Activated gamma-delta T cell treated with Interleukin-2 at 50 U/mL for 16 hours (primary cell): ENCODE data around the gene R3HDM2.
"Not testable (repeated sequence)": the region's sequence is repeated elsewhere in the genome, so short reads cannot be mapped to it uniquely, and the experiment has no call there.

Experiments
- DNase-seq: peaks from one replicate; pipeline ENCODE4 v3.0.0-alpha.2; 2020

R3HDM2 gene

GRCh38 chr12:57452181-57452936 lies 21.5 kb upstream of the R3HDM2 start:
- DNase-seq, result no peak

- DNase-seq, result no peak
Measured at GRCh38 chr12:57451233-57451778, 20.5 kb upstream of the R3HDM2 start.

- DNase-seq, result no peak
Measured at GRCh38 chr12:57450057-57450456, 19.2 kb upstream of the R3HDM2 start.

- DNase-seq, result no peak
Measured at GRCh38 chr12:57449375-57449774, 18.5 kb upstream of the R3HDM2 start.

- DNase-seq, result no peak
Measured at GRCh38 chr12:57448669-57449068, 17.8 kb upstream of the R3HDM2 start.

- DNase-seq, result no peak
Measured at GRCh38 chr12:57446292-57446960, 15.6 kb upstream of the R3HDM2 start.

GRCh38 chr12:57444744-57445143 lies 13.9 kb upstream of the R3HDM2 start:
- no peak for DNase-seq

- DNase-seq, result not testable (repeated sequence)
Measured at GRCh38 chr12:57444337-57444736, 13.5 kb upstream of the R3HDM2 start.

GRCh38 chr12:57441846-57442427 lies 11.1 kb upstream of the R3HDM2 start:
- DNase-seq, result no peak

- DNase-seq, result not testable (repeated sequence)
Measured at GRCh38 chr12:57441393-57441792, 10.6 kb upstream of the R3HDM2 start.

GRCh38 chr12:57439762-57440266 lies 9.0 kb upstream of the R3HDM2 start:
- DNase-seq, result no peak

GRCh38 chr12:57438400-57438799 lies 7.6 kb upstream of the R3HDM2 start:
- DNase-seq, result no peak

- DNase-seq, result no peak
Measured at GRCh38 chr12:57435293-57435692, 4.5 kb upstream of the R3HDM2 start.

- no peak for DNase-seq
Measured at GRCh38 chr12:57434517-57435223, 3.8 kb upstream of the R3HDM2 start, which contains the start of gene INHBC. INHBC (plus strand) TSS chr12:57434784; CDS start chr12:57434887, 103 bp downstream.

- no peak for DNase-seq
Measured at GRCh38 chr12:57433370-57433769, 2.5 kb upstream of the R3HDM2 start.

GRCh38 chr12:57431654-57432188 lies 878 bp upstream of the R3HDM2 start:
- DNase-seq, result no peak

- peak; percentile 38 for DNase-seq
Measured at GRCh38 chr12:57430112-57430930, 522 bp downstream of the R3HDM2 start.

GRCh38 chr12:57429473-57430111 lies 1.3 kb downstream of the R3HDM2 start:
- no peak for DNase-seq

GRCh38 chr12:57428965-57429364 lies 1.9 kb downstream of the R3HDM2 start:
- no peak for DNase-seq

GRCh38 chr12:57426948-57427347 lies 3.9 kb downstream of the R3HDM2 start:
- not testable (repeated sequence) for DNase-seq

GRCh38 chr12:57420482-57420881 lies 10.4 kb downstream of the R3HDM2 start:
- DNase-seq, result no peak
